Loucy (cell line): ENCODE data around the gene SYT2.

ENCODE experiments used
- H2AFZ ChIP-seq: fragments of 200-600 bp; sonication (generic); 2 replicates; pipeline ENCODE4 v1.6.0; 2016; ENCODE audit warnings: antibody characterized with exemption, mild to moderate bottlenecking, low read length, moderate library complexity
- H3F3A ChIP-seq: fragments of 200-600 bp; 2 replicates; pipeline ENCODE4 v1.6.0; 2016; ENCODE audit warnings: antibody characterized with exemption, low read depth, mild to moderate bottlenecking
- H3K27me3 ChIP-seq: fragments of 200-600 bp; sonication (generic); 2 replicates; pipeline ENCODE4 v1.6.1; 2014; ENCODE audit warnings: low read length, mild to moderate bottlenecking; ENCODE audit not compliant: insufficient read depth, poor library complexity, severe bottlenecking
- H3K36me3 ChIP-seq: fragments of 200-600 bp; sonication (generic); 2 replicates; pipeline ENCODE4 v1.6.1; 2016; ENCODE audit warnings: low read length; ENCODE audit not compliant: insufficient read depth
- H3K4me1 ChIP-seq: fragments of 200-600 bp; sonication (generic); 2 replicates; pipeline ENCODE4 v1.5.1; 2014; ENCODE audit warnings: low read length, mild to moderate bottlenecking; ENCODE audit not compliant: insufficient read depth, poor library complexity, severe bottlenecking
- H3K4me2 ChIP-seq: fragments of 200-600 bp; sonication (generic); 2 replicates; pipeline ENCODE4 v1.6.0; 2014; ENCODE audit warnings: antibody characterized with exemption, low read length, low read depth, mild to moderate bottlenecking; ENCODE audit not compliant: poor library complexity, severe bottlenecking
- H3K4me3 ChIP-seq: fragments of 200-600 bp; sonication (generic); 2 replicates; pipeline ENCODE4 v1.5.1; 2014; ENCODE audit warnings: low read length, mild to moderate bottlenecking, mixed read lengths; ENCODE audit not compliant: poor library complexity, severe bottlenecking
- H3K79me2 ChIP-seq: fragments of 200-600 bp; sonication (generic); 2 replicates; pipeline ENCODE4 v1.6.1; 2014; ENCODE audit warnings: low read length; ENCODE audit not compliant: insufficient read depth
- H3K9ac ChIP-seq: fragments of 200-600 bp; sonication (generic); 2 replicates; pipeline ENCODE4 v1.6.0; 2014; ENCODE audit warnings: mild to moderate bottlenecking, low read depth, low read length, moderate library complexity; ENCODE audit not compliant: poor library complexity, severe bottlenecking
- H3K9me2 ChIP-seq: fragments of 200-600 bp; sonication (generic); replicated peaks from 2 replicates; pipeline ENCODE4 v1.6.1; 2016; ENCODE audit warnings: low read depth, low read length, mixed read lengths
- H3K9me3 ChIP-seq: fragments of 200-600 bp; sonication (generic); 2 replicates; pipeline ENCODE4 v1.6.1; 2014; ENCODE audit warnings: mild to moderate bottlenecking, antibody characterized with exemption, low read length, low read depth; ENCODE audit not compliant: insufficient read depth
- H4K20me1 ChIP-seq: fragments of 200-600 bp; sonication (generic); 2 replicates; pipeline ENCODE4 v1.6.0; 2014; ENCODE audit warnings: antibody characterized with exemption, low read length, mild to moderate bottlenecking; ENCODE audit not compliant: insufficient read depth, poor library complexity, severe bottlenecking
- EZH2phosphoT487 ChIP-seq: fragments of 200-600 bp; IDR thresholded peaks from 2 replicates; pipeline ENCODE4 v1.6.1; 2018; ENCODE audit warnings: antibody characterized with exemption, mild to moderate bottlenecking, moderate library complexity, borderline replicate concordance
- TF ChIP-seq, protein P1 (sequence below): fragments of 200-600 bp; sonication (generic); conservative IDR thresholded peaks from 2 replicates; pipeline ENCODE4 v1.5.1; 2014; ENCODE audit warnings: mild to moderate bottlenecking, antibody characterized with exemption, low read length

Gene SYT2

DNA sequence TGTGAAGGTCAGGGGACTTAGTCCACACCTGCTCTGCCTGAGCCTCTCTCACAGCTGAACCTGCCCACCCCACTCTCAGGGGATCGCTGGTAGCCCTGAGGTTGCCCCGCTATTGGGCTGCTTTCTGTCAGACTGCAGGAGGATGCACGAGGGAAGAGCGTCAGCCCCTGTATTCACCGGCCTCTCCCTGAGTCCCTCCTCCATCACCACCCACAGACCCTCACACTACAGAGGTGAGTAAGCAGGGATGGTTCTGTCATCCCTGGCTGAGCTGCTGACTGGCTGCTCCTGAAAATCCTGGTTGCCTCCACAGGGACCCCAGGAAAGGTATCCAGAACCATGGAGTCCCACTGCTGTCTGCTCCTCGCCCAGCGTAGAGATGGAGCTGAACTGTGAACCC, 118.7 kb downstream of the SYT2 start:
- H3K79me2 ChIP-seq: no peaks in the 10 kb centered on the region
- no peaks in the 10 kb centered on the region for H3F3A ChIP-seq
- H3K4me2 ChIP-seq: no peak overlapping the region
- TF ChIP-seq, protein P1, sequence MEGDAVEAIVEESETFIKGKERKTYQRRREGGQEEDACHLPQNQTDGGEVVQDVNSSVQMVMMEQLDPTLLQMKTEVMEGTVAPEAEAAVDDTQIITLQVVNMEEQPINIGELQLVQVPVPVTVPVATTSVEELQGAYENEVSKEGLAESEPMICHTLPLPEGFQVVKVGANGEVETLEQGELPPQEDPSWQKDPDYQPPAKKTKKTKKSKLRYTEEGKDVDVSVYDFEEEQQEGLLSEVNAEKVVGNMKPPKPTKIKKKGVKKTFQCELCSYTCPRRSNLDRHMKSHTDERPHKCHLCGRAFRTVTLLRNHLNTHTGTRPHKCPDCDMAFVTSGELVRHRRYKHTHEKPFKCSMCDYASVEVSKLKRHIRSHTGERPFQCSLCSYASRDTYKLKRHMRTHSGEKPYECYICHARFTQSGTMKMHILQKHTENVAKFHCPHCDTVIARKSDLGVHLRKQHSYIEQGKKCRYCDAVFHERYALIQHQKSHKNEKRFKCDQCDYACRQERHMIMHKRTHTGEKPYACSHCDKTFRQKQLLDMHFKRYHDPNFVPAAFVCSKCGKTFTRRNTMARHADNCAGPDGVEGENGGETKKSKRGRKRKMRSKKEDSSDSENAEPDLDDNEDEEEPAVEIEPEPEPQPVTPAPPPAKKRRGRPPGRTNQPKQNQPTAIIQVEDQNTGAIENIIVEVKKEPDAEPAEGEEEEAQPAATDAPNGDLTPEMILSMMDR: no peak
- no peak for TF ChIP-seq EZH2phosphoT487
- H3K36me3 ChIP-seq: no peaks in the 10 kb centered on the region
- no peaks in the 10 kb centered on the region for H4K20me1 ChIP-seq
- no peaks in the 10 kb centered on the region for H3K9me3 ChIP-seq
- H3K4me3 ChIP-seq: no peak overlapping the region
- no peaks in the 10 kb centered on the region for H3K9me2 ChIP-seq
- H3K4me1 ChIP-seq: no peaks in the 10 kb centered on the region
- no peaks in the 10 kb centered on the region for H3K27me3 ChIP-seq
- H2AFZ ChIP-seq: no peak overlapping the region
- H3K9ac ChIP-seq: no peak overlapping the region

DNA sequence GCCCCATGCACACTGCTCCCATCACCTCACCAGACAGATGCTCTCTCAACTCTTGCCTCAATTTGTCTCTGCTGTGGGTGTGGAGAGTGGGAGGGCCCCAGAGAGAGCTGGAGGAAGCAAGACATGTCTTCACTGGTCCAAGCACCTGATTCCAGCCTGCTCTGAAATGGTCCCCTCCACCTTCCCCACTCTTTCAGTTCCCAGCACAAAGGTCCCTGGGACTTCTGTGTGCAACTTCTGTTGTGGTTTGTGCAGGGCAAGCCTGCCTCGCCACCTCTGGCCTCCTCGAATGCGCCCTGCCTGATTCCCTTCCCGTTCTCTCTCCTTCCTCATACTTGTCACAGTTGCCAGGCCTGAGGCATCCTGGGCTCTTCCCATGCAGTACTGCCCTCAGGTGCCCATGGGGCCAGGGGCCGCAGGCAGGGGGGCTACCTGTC, 119.3 kb downstream of the SYT2 start:
- no peaks in the 10 kb centered on the region for H3K79me2 ChIP-seq
- H3K9me3 ChIP-seq: no peaks in the 10 kb centered on the region
- H3K9me2 ChIP-seq: no peaks in the 10 kb centered on the region
- no peaks in the 10 kb centered on the region for H3F3A ChIP-seq
- H3K27me3 ChIP-seq: no peaks in the 10 kb centered on the region
- H3K4me2 ChIP-seq: no peak overlapping the region
- no peaks in the 10 kb centered on the region for H4K20me1 ChIP-seq
- H3K4me1 ChIP-seq: no peaks in the 10 kb centered on the region
- no peak for TF ChIP-seq EZH2phosphoT487
- TF ChIP-seq, protein P1: no peak
- no peak overlapping the region for H3K4me3 ChIP-seq
- H3K9ac ChIP-seq: no peak overlapping the region
- H2AFZ ChIP-seq: no peak overlapping the region
- H3K36me3 ChIP-seq: no peaks in the 10 kb centered on the region

DNA sequence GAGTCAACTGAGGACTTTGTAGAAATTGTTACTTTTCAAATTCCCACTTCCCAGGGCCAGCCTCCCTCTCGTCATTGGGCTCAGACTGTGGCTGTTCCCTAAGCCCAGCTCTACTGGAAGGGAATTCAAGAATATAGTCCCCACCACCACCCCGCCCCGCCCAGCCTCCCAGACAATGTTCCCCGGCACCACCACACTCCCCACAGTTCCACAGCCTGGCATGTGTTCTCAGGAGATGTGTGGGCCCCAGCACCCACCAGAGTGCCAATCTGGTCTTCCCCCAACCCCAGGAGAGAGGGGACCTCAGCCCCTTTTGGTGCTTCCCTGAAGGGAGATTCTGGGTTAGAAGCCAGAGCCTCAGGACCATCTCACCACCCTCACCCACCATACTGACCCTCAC, 120.1 kb downstream of the SYT2 start:
- Histone ChIP-seq H3K4me3 (no peak overlapping the region), H3K4me2 (no peak overlapping the region), H3K4me1 (no peaks in the 10 kb centered on the region), H3K9me2 (no peaks in the 10 kb centered on the region), H3F3A (no peaks in the 10 kb centered on the region), H3K9ac (no peak overlapping the region), H3K9me3 (no peaks in the 10 kb centered on the region), H3K36me3 (no peaks in the 10 kb centered on the region), H3K79me2 (no peaks in the 10 kb centered on the region), H4K20me1 (no peaks in the 10 kb centered on the region), H2AFZ (no peak overlapping the region), H3K27me3 (no peaks in the 10 kb centered on the region)
- TF ChIP-seq EZH2phosphoT487: no peak
- TF ChIP-seq, protein P1: no peak
